HCT116 (cell line): ENCODE data around the gene ARHGAP9. TPM values are rescaled to one million over a fixed set of nuclear protein-coding genes. Genes with fewer than 3 reads are reported as not detected.

Experiments used
- ATAC-seq: fragments of 200-7000 bp; cut with Tn5 transposase; 2 replicates; pipeline ENCODE4 v1.9.1; 2020; ENCODE audit warnings: mild to moderate bottlenecking, moderate library complexity
- BruUV-seq: library from RNA; stranded (reverse); fragments of 400-500 nt; replicated peaks from 2 replicates; lab custom pipeline; 2021; lab: Mats Ljungman, UMichigan
- CTCF ChIA-PET: fragments of 300-600 bp; sonication (Branson Sonifier 250); formaldehyde crosslinking; loops from one replicate; lab custom pipeline; 2021; ENCODE audit warnings: antibody characterized with exemption; lab: Charles Lee
- POLR2A ChIA-PET: fragments of 300-600, 350-600 bp; sonication (Branson Sonifier 250); formaldehyde crosslinking; loops from one replicate; lab custom pipeline; 2021; ENCODE audit warnings: antibody characterized with exemption; lab: Charles Lee
- RAD21 ChIA-PET, 2 experiments: fragments of 300-600 bp; sonication (Branson Sonifier 250); formaldehyde crosslinking; loops; one replicate each; lab custom pipeline; 2023; ENCODE audit warnings: low total read pairs in 2 of 2; ENCODE audit not compliant: uncharacterized antibody in 2 of 2, unreplicated experiment in 2 of 2, low non-redundant PET in 1 of 2; lab: Charles Lee
- DNase-seq: peaks from one replicate; pipeline ENCODE4 v3.0.0-alpha.2; 2010; ENCODE audit warnings: low read depth, low spot score
- H2AFZ ChIP-seq: fragments of 200-600 bp; shearing (Covaris generic), sonication (generic); 2 replicates; pipeline ENCODE4 v1.6.1; 2017; ENCODE audit warnings: low read depth, mixed run types, mixed read lengths, antibody characterized with exemption, low read length; ENCODE audit not compliant: poor library complexity, severe bottlenecking
- H3K27ac ChIP-seq: 2 replicates; pipeline ENCODE4 v1.5.1; 2012; ENCODE audit warnings: low read depth, low read length
- H3K27me3 ChIP-seq: fragments of 200-600 bp; sonication (generic); 2 replicates; pipeline ENCODE4 v1.6.1; 2016; ENCODE audit warnings: mixed run types, low read length, mixed read lengths; ENCODE audit not compliant: insufficient read depth
- H3K36me3 ChIP-seq, 2 experiments: fragments of 200-500 bp in 1 of 2; fragments of 200-600 bp in 1 of 2; sonication (Bioruptor generic) in 1 of 2; sonication (generic) in 1 of 2; 2 replicates each; pipeline versions ENCODE4 v1.5.1 to v1.6.1; 2014 to 2016; ENCODE audit warnings: low read length in 2 of 2, inconsistent platforms in 1 of 2, mixed read lengths in 1 of 2, mixed run types in 1 of 2; ENCODE audit not compliant: insufficient read depth in 2 of 2, control insufficient read depth in 1 of 2
- H3K4me1 ChIP-seq, 2 experiments: fragments of 200-600 bp in 1 of 2; sonication (generic) in 1 of 2; 2 replicates each; pipeline versions ENCODE4 v1.5.1 to v1.6.1; 2012 to 2017; ENCODE audit warnings: low read length in 2 of 2, inconsistent platforms in 1 of 2, mild to moderate bottlenecking in 1 of 2, mixed read lengths in 1 of 2, mixed run types in 1 of 2, moderate library complexity in 1 of 2; ENCODE audit not compliant: insufficient read depth in 2 of 2, control insufficient read depth in 1 of 2
- H3K4me2 ChIP-seq: fragments of 200-600 bp; sonication (generic); 2 replicates; pipeline ENCODE4 v1.6.1; 2017; ENCODE audit warnings: mixed run types, low read length, mixed read lengths
- H3K4me3 ChIP-seq, 2 experiments: fragments of 200-600 bp in 1 of 2; sonication (generic) in 1 of 2; replicated peaks in 1 of 2; 2 replicates each; pipeline ENCODE4 v1.5.1; 2011 to 2016; ENCODE audit warnings: low read length in 2 of 2, control low read depth in 1 of 2, low read depth in 1 of 2, mild to moderate bottlenecking in 1 of 2, mixed read lengths in 1 of 2, mixed run types in 1 of 2
- H3K79me2 ChIP-seq: fragments of 200-600 bp; sonication (generic); 2 replicates; pipeline ENCODE4 v1.6.1; 2017; ENCODE audit warnings: mild to moderate bottlenecking, mixed run types, low read length, moderate library complexity, mixed read lengths; ENCODE audit not compliant: insufficient read depth
- H3K9ac ChIP-seq: fragments of 200-600 bp; sonication (generic); 2 replicates; pipeline ENCODE4 v1.6.1; 2016; ENCODE audit warnings: low read length, mixed read lengths
- H3K9me2 ChIP-seq: fragments of 200-600 bp; sonication (generic), shearing (Covaris generic); 2 replicates; pipeline ENCODE4 v1.6.1; 2017; ENCODE audit warnings: mixed run types, mild to moderate bottlenecking, moderate library complexity; ENCODE audit not compliant: insufficient read depth
- H3K9me3 ChIP-seq, 2 experiments: fragments of 200-500 bp in 1 of 2; fragments of 200-600 bp in 1 of 2; sonication (Bioruptor generic) in 1 of 2; sonication (generic) in 1 of 2; 2 replicates each; pipeline ENCODE4 v1.6.1; 2014 to 2017; ENCODE audit warnings: low read length in 2 of 2, mixed read lengths in 2 of 2, inconsistent platforms in 1 of 2, low read depth in 1 of 2, mild to moderate bottlenecking in 1 of 2, mixed run types in 1 of 2, moderate library complexity in 1 of 2; ENCODE audit not compliant: control insufficient read depth in 1 of 2, insufficient read depth in 1 of 2
- H4K20me1 ChIP-seq: fragments of 200-600 bp; sonication (generic), shearing (Covaris generic); 2 replicates; pipeline ENCODE4 v1.6.1; 2017; ENCODE audit warnings: mixed run types, mild to moderate bottlenecking, moderate library complexity; ENCODE audit not compliant: insufficient read depth
- CBX3 ChIP-seq: IDR thresholded peaks from 2 replicates; pipeline ENCODE4 v1.6.1; 2012; ENCODE audit warnings: low read depth
- ELF1 ChIP-seq: IDR thresholded peaks from 2 replicates; pipeline ENCODE4 v1.6.1; 2012; ENCODE audit warnings: low read depth, borderline replicate concordance
- EZH2 ChIP-seq: fragments of 200-600 bp; sonication (generic); IDR thresholded peaks from 2 replicates; pipeline ENCODE4 v1.6.1; 2017; ENCODE audit warnings: antibody characterized with exemption, mixed run types
- EZH2phosphoT487 ChIP-seq: fragments of 200-600 bp; IDR thresholded peaks from 2 replicates; pipeline ENCODE4 v1.6.1; 2018; ENCODE audit warnings: antibody characterized with exemption, borderline replicate concordance
- FOSL1 ChIP-seq: IDR thresholded peaks from 2 replicates; pipeline ENCODE4 v1.6.1; 2012; ENCODE audit warnings: low read depth
- SIN3A ChIP-seq: IDR thresholded peaks from 2 replicates; pipeline ENCODE4 v1.6.1; 2012; ENCODE audit warnings: low read depth
- SP1 ChIP-seq: IDR thresholded peaks from 2 replicates; pipeline ENCODE4 v1.6.1; 2012; ENCODE audit warnings: low read depth
- TCF7L2 ChIP-seq: IDR thresholded peaks from 2 replicates; pipeline ENCODE4 v1.7.0; 2011; ENCODE audit warnings: borderline replicate concordance, inconsistent platforms; ENCODE audit not compliant: insufficient read depth, insufficient read length; ENCODE audit errors: extremely low read depth
- ZFX ChIP-seq: fragments of 450-650 bp; IDR thresholded peaks from 2 replicates; pipeline ENCODE4 v1.6.1; 2017
- intact Hi-C: fragments of 100-400 bp; cut with micrococcal nuclease; formaldehyde crosslinking; loops from 2 replicates; pipeline ENCODE4 v1.10.0; 2022
- total RNA-seq: library from RNA; stranded (reverse); gene quantifications from one replicate; pipeline ENCODE4 v1.2.1, GENCODE V29; 2021; ENCODE audit not compliant: unreplicated experiment
- TF ChIP-seq, protein P1 (sequence below), 3 experiments: fragments of 200-600 bp in 1 of 3; sonication (generic) in 1 of 3; IDR thresholded peaks in 2 of 3; conservative IDR thresholded peaks in 1 of 3; 2 replicates each; pipeline ENCODE4 v1.5.1; 2012 to 2017; ENCODE audit warnings: low read depth in 2 of 3, low read length in 2 of 3, antibody characterized with exemption in 1 of 3, borderline replicate concordance in 1 of 3, control low read depth in 1 of 3, mild to moderate bottlenecking in 1 of 3, mixed read lengths in 1 of 3, mixed run types in 1 of 3, moderate library complexity in 1 of 3; ENCODE audit not compliant: insufficient read depth in 1 of 3
- TF ChIP-seq, protein P2 (sequence below): IDR thresholded peaks from 2 replicates; pipeline ENCODE4 v1.6.1; 2012
- TF ChIP-seq, protein P3 (sequence below): IDR thresholded peaks from 2 replicates; pipeline ENCODE4 v1.6.1; 2011; ENCODE audit warnings: mild to moderate bottlenecking, low read length, moderate library complexity; ENCODE audit not compliant: insufficient replicate concordance; ENCODE audit errors: extremely low read depth
- TF ChIP-seq, protein P4 (sequence below): IDR thresholded peaks from 2 replicates; pipeline ENCODE4 v1.6.1; 2012

The ARHGAP9 gene
- total RNA-seq, 1 experiment from 2014 or later: 0.84 TPM

DNA sequence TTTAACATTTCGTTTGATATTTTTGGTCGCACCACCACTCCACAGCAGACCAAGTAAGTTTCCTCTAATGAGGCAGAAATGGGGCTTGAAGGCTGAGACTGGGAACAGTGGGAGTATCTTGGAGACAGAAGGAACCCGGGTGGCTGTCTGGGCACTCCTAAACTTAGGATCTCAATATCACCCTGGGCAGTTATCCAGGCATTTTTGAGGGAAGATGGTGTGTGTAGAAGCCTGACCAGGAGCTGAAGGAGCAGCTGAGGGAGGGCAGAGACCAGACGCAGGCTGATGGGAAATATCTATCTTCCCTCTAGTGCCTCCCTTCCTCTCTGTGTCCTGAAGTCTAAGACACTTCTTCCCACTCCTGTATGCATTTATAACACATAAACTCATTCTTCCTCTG is 18.9 kb upstream of the ARHGAP9 start:
- no peak for DNase-seq
- H3K36me3 ChIP-seq: peaks cover 36 to 51% of the 10 kb centered on the region in 2 experiments
- H3K9me2 ChIP-seq: no peaks in the 10 kb centered on the region
- no peaks in the 10 kb centered on the region for H4K20me1 ChIP-seq
- RAD21 ChIA-PET: no interaction called here
- H3K4me2 ChIP-seq: no peak overlapping the region
- H2AFZ ChIP-seq: no peak overlapping the region
- CTCF ChIA-PET: no interaction called here
- H3K4me1 ChIP-seq: no peaks in the 10 kb centered on the region
- ATAC-seq: no peak
- no peak overlapping the region for H3K9ac ChIP-seq
- no peaks in the 10 kb centered on the region for H3K9me3 ChIP-seq
- intact Hi-C loops: no loop called here
- TF ChIP-seq, protein P1, sequence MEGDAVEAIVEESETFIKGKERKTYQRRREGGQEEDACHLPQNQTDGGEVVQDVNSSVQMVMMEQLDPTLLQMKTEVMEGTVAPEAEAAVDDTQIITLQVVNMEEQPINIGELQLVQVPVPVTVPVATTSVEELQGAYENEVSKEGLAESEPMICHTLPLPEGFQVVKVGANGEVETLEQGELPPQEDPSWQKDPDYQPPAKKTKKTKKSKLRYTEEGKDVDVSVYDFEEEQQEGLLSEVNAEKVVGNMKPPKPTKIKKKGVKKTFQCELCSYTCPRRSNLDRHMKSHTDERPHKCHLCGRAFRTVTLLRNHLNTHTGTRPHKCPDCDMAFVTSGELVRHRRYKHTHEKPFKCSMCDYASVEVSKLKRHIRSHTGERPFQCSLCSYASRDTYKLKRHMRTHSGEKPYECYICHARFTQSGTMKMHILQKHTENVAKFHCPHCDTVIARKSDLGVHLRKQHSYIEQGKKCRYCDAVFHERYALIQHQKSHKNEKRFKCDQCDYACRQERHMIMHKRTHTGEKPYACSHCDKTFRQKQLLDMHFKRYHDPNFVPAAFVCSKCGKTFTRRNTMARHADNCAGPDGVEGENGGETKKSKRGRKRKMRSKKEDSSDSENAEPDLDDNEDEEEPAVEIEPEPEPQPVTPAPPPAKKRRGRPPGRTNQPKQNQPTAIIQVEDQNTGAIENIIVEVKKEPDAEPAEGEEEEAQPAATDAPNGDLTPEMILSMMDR (IDR thresholded peaks at IDR 0.05 in 2 of 3, conservative IDR thresholded peaks at IDR 0.05 in 1 of 3; ENCODE audit: borderline replicate concordance in 1 of 3, insufficient read depth in 1 of 3, low read depth in 2 of 3, low read length in 2 of 3): no peak
- TF ChIP-seq SIN3A: no peak
- TF ChIP-seq, all 23 proteins: peak for 0
- Histone ChIP-seq H3K27me3 (no peaks in the 10 kb centered on the region), H3K27ac (no peak overlapping the region), H3K4me3 (no peak overlapping the region), H3K79me2 (no peaks in the 10 kb centered on the region)
- POLR2A ChIA-PET: no interaction called here
- BruUV-seq: no TSS peak

DNA sequence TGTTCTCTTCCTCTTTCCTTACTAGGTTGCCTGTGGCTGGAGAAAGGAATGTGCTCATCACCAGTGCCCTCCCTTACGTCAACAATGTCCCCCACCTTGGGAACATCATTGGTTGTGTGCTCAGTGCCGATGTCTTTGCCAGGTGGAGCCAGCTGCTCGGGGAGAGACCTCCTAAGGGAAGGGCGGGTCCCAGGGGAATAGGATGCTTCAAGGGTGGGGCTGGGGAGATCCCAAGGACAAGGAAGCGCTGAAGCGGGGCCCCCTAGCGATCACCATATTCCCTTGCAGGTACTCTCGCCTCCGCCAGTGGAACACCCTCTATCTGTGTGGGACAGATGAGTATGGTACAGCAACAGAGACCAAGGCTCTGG is 18.5 kb upstream of the ARHGAP9 start:
- Histone ChIP-seq H2AFZ (no peak overlapping the region), H4K20me1 (no peaks in the 10 kb centered on the region), H3K4me3 (no peak overlapping the region), H3K4me1 (no peaks in the 10 kb centered on the region), H3K9me3 (no peaks in the 10 kb centered on the region), H3K27me3 (no peaks in the 10 kb centered on the region), H3K9me2 (no peaks in the 10 kb centered on the region), H3K4me2 (no peak overlapping the region), H3K9ac (no peak overlapping the region), H3K79me2 (no peaks in the 10 kb centered on the region), H3K27ac (no peak overlapping the region), H3K36me3 (peaks cover 35 to 50% of the 10 kb centered on the region in 2 experiments)
- POLR2A ChIA-PET: no interaction called here
- intact Hi-C loops: no loop called here
- CTCF ChIA-PET: no interaction called here
- ATAC-seq (peak; percentile 49; the same call in 1 of the 2 replicates), DNase-seq (no peak)
- RAD21 ChIA-PET: no interaction called here
- BruUV-seq: no TSS peak
- no peak for TF ChIP-seq SIN3A
- TF ChIP-seq, protein P2, sequence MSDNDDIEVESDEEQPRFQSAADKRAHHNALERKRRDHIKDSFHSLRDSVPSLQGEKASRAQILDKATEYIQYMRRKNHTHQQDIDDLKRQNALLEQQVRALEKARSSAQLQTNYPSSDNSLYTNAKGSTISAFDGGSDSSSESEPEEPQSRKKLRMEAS: no peak
- TF ChIP-seq EZH2phosphoT487: no peak
- TF ChIP-seq, protein P3, sequence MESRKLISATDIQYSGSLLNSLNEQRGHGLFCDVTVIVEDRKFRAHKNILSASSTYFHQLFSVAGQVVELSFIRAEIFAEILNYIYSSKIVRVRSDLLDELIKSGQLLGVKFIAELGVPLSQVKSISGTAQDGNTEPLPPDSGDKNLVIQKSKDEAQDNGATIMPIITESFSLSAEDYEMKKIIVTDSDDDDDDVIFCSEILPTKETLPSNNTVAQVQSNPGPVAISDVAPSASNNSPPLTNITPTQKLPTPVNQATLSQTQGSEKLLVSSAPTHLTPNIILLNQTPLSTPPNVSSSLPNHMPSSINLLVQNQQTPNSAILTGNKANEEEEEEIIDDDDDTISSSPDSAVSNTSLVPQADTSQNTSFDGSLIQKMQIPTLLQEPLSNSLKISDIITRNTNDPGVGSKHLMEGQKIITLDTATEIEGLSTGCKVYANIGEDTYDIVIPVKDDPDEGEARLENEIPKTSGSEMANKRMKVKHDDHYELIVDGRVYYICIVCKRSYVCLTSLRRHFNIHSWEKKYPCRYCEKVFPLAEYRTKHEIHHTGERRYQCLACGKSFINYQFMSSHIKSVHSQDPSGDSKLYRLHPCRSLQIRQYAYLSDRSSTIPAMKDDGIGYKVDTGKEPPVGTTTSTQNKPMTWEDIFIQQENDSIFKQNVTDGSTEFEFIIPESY: no peak
- TF ChIP-seq, protein P1 (IDR thresholded peaks at IDR 0.05 in 2 of 3, conservative IDR thresholded peaks at IDR 0.05 in 1 of 3; ENCODE audit: borderline replicate concordance in 1 of 3, insufficient read depth in 1 of 3, low read depth in 2 of 3, low read length in 2 of 3): no peak
- TF ChIP-seq FOSL1: no peak
- no peak for TF ChIP-seq ELF1
- TF ChIP-seq ZFX: no peak
- no peak for TF ChIP-seq EZH2
- no peak for TF ChIP-seq CBX3
- no peak for TF ChIP-seq TCF7L2
- TF ChIP-seq SP1: no peak
- TF ChIP-seq, protein P4, sequence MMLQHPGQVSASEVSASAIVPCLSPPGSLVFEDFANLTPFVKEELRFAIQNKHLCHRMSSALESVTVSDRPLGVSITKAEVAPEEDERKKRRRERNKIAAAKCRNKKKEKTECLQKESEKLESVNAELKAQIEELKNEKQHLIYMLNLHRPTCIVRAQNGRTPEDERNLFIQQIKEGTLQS: no peak
